IMR-90 (cell line): ENCODE data around the gene PLRG1. TPM values are rescaled to one million over a fixed set of nuclear protein-coding genes. Genes with fewer than 3 reads are reported as not detected.

Experiments used
- ATAC-seq: fragments of 200-7000 bp; cut with Tn5 transposase; 2 replicates; pipeline ENCODE4 v1.9.1; 2020; ENCODE audit warnings: low read depth, mild to moderate bottlenecking, moderate library complexity
- BruUV-seq: library from RNA; stranded (reverse); fragments of 400-500 nt; replicated peaks from 2 replicates; lab custom pipeline; 2021; lab: Mats Ljungman, UMichigan
- CTCF ChIA-PET: fragments of 300-600 bp; formaldehyde crosslinking; extraction: SDS; loops from one replicate; lab custom pipeline; 2021; ENCODE audit warnings: antibody characterized with exemption; lab: Yijun Ruan, JAX
- POLR2A ChIA-PET: fragments of 300-600 bp; sonication (Branson Sonifier 250); formaldehyde crosslinking; loops from one replicate; lab custom pipeline; 2022; ENCODE audit warnings: antibody characterized with exemption; ENCODE audit not compliant: unreplicated experiment; lab: Charles Lee
- DNase-seq: peaks from one replicate; pipeline ENCODE4 v3.0.0; 2013
- H2AFZ ChIP-seq: replicated peaks from 2 replicates; pipeline ENCODE3; 2013; ENCODE audit warnings: low read length, mild to moderate bottlenecking; ENCODE audit not compliant: poor library complexity
- H2AK5ac ChIP-seq: 2 replicates; pipeline ENCODE4 v1.6.1; 2013; ENCODE audit warnings: low read depth, low read length, inconsistent platforms
- H2AK9ac ChIP-seq: replicated peaks from 2 replicates; pipeline ENCODE3; 2013; ENCODE audit warnings: mild to moderate bottlenecking, low read depth, low read length, moderate library complexity; ENCODE audit not compliant: poor library complexity
- H2BK120ac ChIP-seq: 2 replicates; pipeline ENCODE4 v1.6.1; 2013; ENCODE audit warnings: low read depth, low read length, inconsistent platforms
- H2BK15ac ChIP-seq: 3 replicates; pipeline ENCODE4 v1.6.1; 2013; ENCODE audit warnings: low read depth, low read length, inconsistent platforms
- H2BK20ac ChIP-seq: 2 replicates; pipeline ENCODE4 v1.6.1; 2013; ENCODE audit warnings: low read depth, mild to moderate bottlenecking, inconsistent platforms, low read length, moderate library complexity
- H2BK5ac ChIP-seq: 2 replicates; pipeline ENCODE4 v1.6.1; 2013; ENCODE audit warnings: mild to moderate bottlenecking, low read depth, low read length, inconsistent platforms; ENCODE audit not compliant: poor library complexity, severe bottlenecking
- H3K14ac ChIP-seq: replicated peaks from 2 replicates; pipeline ENCODE4 v1.6.1; 2013; ENCODE audit warnings: low read depth, low read length, inconsistent platforms
- H3K18ac ChIP-seq: 2 replicates; pipeline ENCODE4 v1.6.1; 2013; ENCODE audit warnings: low read depth, low read length, control low read depth
- H3K23ac ChIP-seq: 2 replicates; pipeline ENCODE4 v1.6.1; 2013; ENCODE audit warnings: low read depth, low read length, inconsistent platforms
- H3K27ac ChIP-seq: 2 replicates; pipeline ENCODE4 v1.5.1; 2013; ENCODE audit warnings: mild to moderate bottlenecking, control low read depth, low read length; ENCODE audit not compliant: insufficient read depth
- H3K27me3 ChIP-seq: 2 replicates; pipeline ENCODE4 v1.6.1; 2013; ENCODE audit warnings: low read length; ENCODE audit not compliant: control insufficient read depth, insufficient read depth
- H3K36me3 ChIP-seq: 2 replicates; pipeline ENCODE4 v1.6.1; 2013; ENCODE audit warnings: low read length, mixed read lengths; ENCODE audit not compliant: control insufficient read depth, insufficient read depth
- H3K4ac ChIP-seq: 2 replicates; pipeline ENCODE4 v1.6.1; 2013; ENCODE audit warnings: low read depth, low read length, inconsistent platforms
- H3K4me1 ChIP-seq: 2 replicates; pipeline ENCODE4 v1.6.1; 2013; ENCODE audit warnings: low read length, mixed read lengths; ENCODE audit not compliant: control insufficient read depth, insufficient read depth
- H3K4me2 ChIP-seq: 2 replicates; pipeline ENCODE4 v1.6.1; 2013; ENCODE audit warnings: low read depth, mild to moderate bottlenecking, control low read depth, low read length, moderate library complexity
- H3K4me3 ChIP-seq: 2 replicates; pipeline ENCODE4 v1.5.1; 2013; ENCODE audit warnings: low read depth, mild to moderate bottlenecking, control low read depth, low read length, moderate library complexity; ENCODE audit not compliant: insufficient read depth
- H3K56ac ChIP-seq: 2 replicates; pipeline ENCODE4 v1.6.1; 2013; ENCODE audit warnings: low read length, inconsistent platforms; ENCODE audit not compliant: insufficient read depth; ENCODE audit errors: extremely low read depth
- H3K79me1 ChIP-seq, 2 experiments: 2 replicates each; pipeline ENCODE4 v1.6.1; 2013; ENCODE audit warnings: low read length in 2 of 2, inconsistent platforms in 1 of 2, low read depth in 1 of 2
- H3K9ac ChIP-seq: 2 replicates; pipeline ENCODE4 v1.6.1; 2013; ENCODE audit warnings: low read depth, low read length, control low read depth
- H3K9me1 ChIP-seq: 2 replicates; pipeline ENCODE4 v1.6.1; 2013; ENCODE audit warnings: low read length, inconsistent platforms; ENCODE audit not compliant: insufficient read depth
- H3K9me3 ChIP-seq: 2 replicates; pipeline ENCODE4 v1.6.1; 2013; ENCODE audit warnings: low read length; ENCODE audit not compliant: control insufficient read depth, insufficient read depth
- H4K20me1 ChIP-seq: 2 replicates; pipeline ENCODE4 v1.6.1; 2013; ENCODE audit warnings: low read length, inconsistent platforms; ENCODE audit not compliant: insufficient read depth
- H4K5ac ChIP-seq: 2 replicates; pipeline ENCODE4 v1.6.1; 2013; ENCODE audit warnings: mild to moderate bottlenecking, low read depth, low read length, control low read depth
- H4K8ac ChIP-seq, 2 experiments: 2 replicates each; pipeline ENCODE4 v1.6.1; 2013; ENCODE audit warnings: low read depth in 2 of 2, low read length in 2 of 2, control low read depth in 1 of 2, inconsistent platforms in 1 of 2
- H4K91ac ChIP-seq: 2 replicates; pipeline ENCODE4 v1.6.1; 2013; ENCODE audit warnings: low read depth, low read length, inconsistent platforms; ENCODE audit not compliant: insufficient read depth
- BHLHE40 ChIP-seq: fragments of 150-350 bp; IDR thresholded peaks from 2 replicates; pipeline ENCODE4 v1.6.1; 2016; ENCODE audit warnings: mild to moderate bottlenecking, low read depth, low read length
- CEBPB ChIP-seq: IDR thresholded peaks from 2 replicates; pipeline ENCODE4 v1.6.1; 2012; ENCODE audit warnings: low read depth, low read length, improper control_type of control experiment
- CHD1 ChIP-seq: IDR thresholded peaks from 2 replicates; pipeline ENCODE4 v1.6.1; 2012; ENCODE audit warnings: low read depth, low read length, improper control_type of control experiment
- ELK1 ChIP-seq: fragments of 150-350 bp; IDR thresholded peaks from 2 replicates; pipeline ENCODE4 v1.6.1; 2016; ENCODE audit warnings: low read depth, mild to moderate bottlenecking, low read length, moderate library complexity, borderline replicate concordance
- FOS ChIP-seq: fragments of 150-350 bp; IDR thresholded peaks from 2 replicates; pipeline ENCODE4 v1.6.1; 2016; ENCODE audit warnings: low read depth, low read length
- MAFK ChIP-seq: IDR thresholded peaks from 2 replicates; pipeline ENCODE4 v1.6.1; 2012; ENCODE audit warnings: low read depth, low read length, improper control_type of control experiment
- MAZ ChIP-seq: IDR thresholded peaks from 2 replicates; pipeline ENCODE4 v1.6.1; 2012; ENCODE audit warnings: low read depth, mild to moderate bottlenecking, low read length, improper control_type of control experiment, moderate library complexity, borderline replicate concordance
- MXI1 ChIP-seq: IDR thresholded peaks from 2 replicates; pipeline ENCODE4 v1.6.1; 2012; ENCODE audit warnings: low read depth, mild to moderate bottlenecking, low read length, moderate library complexity, borderline replicate concordance
- NFE2L2 ChIP-seq: fragments of 150-350 bp; IDR thresholded peaks from 2 replicates; pipeline ENCODE4 v1.6.1; 2016; ENCODE audit warnings: low read depth, mild to moderate bottlenecking, low read length
- POLR2A ChIP-seq: IDR thresholded peaks from 2 replicates; pipeline ENCODE4 v1.6.1; 2012; ENCODE audit warnings: mild to moderate bottlenecking, low read depth, low read length
- RAD21 ChIP-seq: IDR thresholded peaks from 2 replicates; pipeline ENCODE4 v1.6.1; 2012; ENCODE audit warnings: low read length, improper control_type of control experiment
- RCOR1 ChIP-seq: IDR thresholded peaks from 2 replicates; pipeline ENCODE4 v1.6.1; 2012; ENCODE audit warnings: mild to moderate bottlenecking, low read length, improper control_type of control experiment; ENCODE audit not compliant: insufficient replicate concordance
- RFX5 ChIP-seq: IDR thresholded peaks from 2 replicates; pipeline ENCODE4 v1.8.0; 2012; ENCODE audit warnings: low read depth, mild to moderate bottlenecking, low read length, moderate library complexity
- SMC3 ChIP-seq: fragments of 150-350 bp; IDR thresholded peaks from 2 replicates; pipeline ENCODE4 v1.6.1; 2016; ENCODE audit warnings: low read depth, mild to moderate bottlenecking, antibody characterized with exemption, low read length, moderate library complexity
- USF2 ChIP-seq: fragments of 150-350 bp; IDR thresholded peaks from 2 replicates; pipeline ENCODE4 v1.6.1; 2017; ENCODE audit warnings: mild to moderate bottlenecking, antibody characterized with exemption, low read length, low read depth
- WGBS, 2 experiments: methylation state at CpG; one replicate each; pipeline versions ENCODE4 v1.1.5 to v1.1.7; 2013; ENCODE audit warnings: missing lambda C conversion rate in 2 of 2; ENCODE audit not compliant: insufficient read length in 1 of 2; ENCODE audit errors: extremely low coverage in 2 of 2; 5-methylcytosine and 5-hydroxymethylcytosine counted together
- dilution Hi-C: fragments of 300-500 bp; cut with HindIII; formaldehyde crosslinking; loops from one replicate; pipeline ENCODE4 v1.14.3; 2018; ENCODE audit warnings: low sequenced_read_pairs; ENCODE audit not compliant: unreplicated experiment
- in situ Hi-C: fragments of 300-500 bp; cut with MboI; formaldehyde crosslinking; loops from 3 replicates; pipeline ENCODE4 v1.14.3; 2019; ENCODE audit warnings: low sequenced_read_pairs, inconsistent platforms, mixed read lengths
- intact Hi-C: fragments of 100-400 bp; cut with micrococcal nuclease; formaldehyde crosslinking; loops from 2 replicates; pipeline ENCODE4 v1.10.0; 2022
- polyA plus RNA-seq, 3 experiments: library from polyadenylated mRNA; depleted of rRNA; stranded (reverse); fragments of >200 nt; gene quantifications; 2 replicates each; pipeline ENCODE4 v1.2.3, GENCODE V29; 2012; ENCODE audit warnings: low replicate concordance in 1 of 3
- total RNA-seq: library from RNA; depleted of rRNA; stranded (reverse); fragments of >200 nt; gene quantifications from 2 replicates; pipeline ENCODE4 v1.2.3, GENCODE V29; 2012
- TF ChIP-seq, protein P1 (sequence below): conservative IDR thresholded peaks from 2 replicates; pipeline ENCODE4 v1.5.1; 2012; ENCODE audit warnings: mild to moderate bottlenecking, low read depth, low read length, improper control_type of control experiment

PLRG1 gene
- total and polyA plus RNA-seq, 2 of the 4 experiments (the other 2 are of a cell fraction), result 76.1 to 200 TPM

DNA sequence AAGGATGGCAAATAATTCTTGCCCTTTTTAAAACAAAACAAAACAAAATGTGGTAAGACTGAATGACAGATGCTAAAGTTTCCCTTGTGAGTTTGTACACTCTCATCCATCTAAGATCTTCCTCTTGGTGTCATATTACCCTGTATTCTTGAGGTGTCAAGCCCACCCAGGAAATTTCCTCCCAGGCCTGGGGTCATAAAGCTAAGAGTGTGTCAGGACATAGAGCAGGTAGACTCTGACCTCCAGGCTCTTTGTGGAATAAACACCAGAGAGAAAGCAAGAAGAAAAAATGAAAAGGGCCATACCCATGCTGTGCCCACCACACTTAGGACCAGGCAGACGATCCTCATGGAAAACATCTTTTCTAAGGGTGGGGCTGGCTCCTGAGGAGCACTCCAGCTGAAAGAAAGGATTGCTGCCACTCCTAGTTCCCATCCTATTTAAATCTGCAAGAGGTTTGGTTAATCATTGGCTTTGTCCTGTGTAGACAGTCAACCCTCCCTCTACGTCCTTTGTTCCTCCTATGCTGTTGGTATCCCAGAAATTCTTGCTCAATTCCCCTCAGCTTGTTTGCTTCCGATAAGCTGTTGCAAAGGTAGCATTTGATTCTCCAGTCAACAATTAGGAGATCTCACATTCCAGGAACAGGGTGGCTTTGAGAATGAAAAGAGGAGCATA, 40.3 kb upstream of the PLRG1 start, which contains the start of gene FGA:
Gene FGA (minus strand): TSS at position 414 of the 678 bp plus-strand sequence. CDS start 55 bp downstream, at position 359.
- no TSS peak for BruUV-seq
- CTCF ChIA-PET, result no interaction called here
- no peak within 1 kb of the TSS for H3K4me2 ChIP-seq
- no peak within 1 kb of the TSS for H2BK20ac ChIP-seq
- in situ Hi-C loops (no loop called here), dilution Hi-C loops (no loop called here), intact Hi-C loops (no loop called here)
- no peak within 1 kb of the TSS for H3K9ac ChIP-seq
- no peak within 1 kb of the TSS for H3K4me3 ChIP-seq
- no peak within 1 kb of the TSS for H3K4ac ChIP-seq
- H3K9me1 ChIP-seq, result no peaks in the 10 kb centered on the region
- no peak within 1 kb of the TSS for H4K91ac ChIP-seq
- no peak within 1 kb of the TSS for H3K27ac ChIP-seq
- H2AFZ ChIP-seq, result no peak within 1 kb of the TSS
- no peak within 1 kb of the TSS for H3K23ac ChIP-seq
- H4K8ac ChIP-seq, result no peak within 1 kb of the TSS
- H3K27me3 ChIP-seq, result no peaks in the 10 kb centered on the region
- no peak within 1 kb of the TSS for H3K18ac ChIP-seq
- TF ChIP-seq POLR2A (no peak), ELK1 (no peak), SMC3 (no peak), CEBPB (no peak), MXI1 (no peak), CHD1 (no peak), USF2 (no peak), BHLHE40 (no peak), RCOR1 (no peak), MAZ (no peak), RFX5 (no peak), NFE2L2 (no peak), MAFK (no peak), FOS (no peak), RAD21 (no peak)
- TF ChIP-seq, protein P1, sequence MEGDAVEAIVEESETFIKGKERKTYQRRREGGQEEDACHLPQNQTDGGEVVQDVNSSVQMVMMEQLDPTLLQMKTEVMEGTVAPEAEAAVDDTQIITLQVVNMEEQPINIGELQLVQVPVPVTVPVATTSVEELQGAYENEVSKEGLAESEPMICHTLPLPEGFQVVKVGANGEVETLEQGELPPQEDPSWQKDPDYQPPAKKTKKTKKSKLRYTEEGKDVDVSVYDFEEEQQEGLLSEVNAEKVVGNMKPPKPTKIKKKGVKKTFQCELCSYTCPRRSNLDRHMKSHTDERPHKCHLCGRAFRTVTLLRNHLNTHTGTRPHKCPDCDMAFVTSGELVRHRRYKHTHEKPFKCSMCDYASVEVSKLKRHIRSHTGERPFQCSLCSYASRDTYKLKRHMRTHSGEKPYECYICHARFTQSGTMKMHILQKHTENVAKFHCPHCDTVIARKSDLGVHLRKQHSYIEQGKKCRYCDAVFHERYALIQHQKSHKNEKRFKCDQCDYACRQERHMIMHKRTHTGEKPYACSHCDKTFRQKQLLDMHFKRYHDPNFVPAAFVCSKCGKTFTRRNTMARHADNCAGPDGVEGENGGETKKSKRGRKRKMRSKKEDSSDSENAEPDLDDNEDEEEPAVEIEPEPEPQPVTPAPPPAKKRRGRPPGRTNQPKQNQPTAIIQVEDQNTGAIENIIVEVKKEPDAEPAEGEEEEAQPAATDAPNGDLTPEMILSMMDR, result no peak
- no peak within 1 kb of the TSS for H2BK5ac ChIP-seq
- no peaks in the 10 kb centered on the region for H3K79me1 ChIP-seq
- H2AK9ac ChIP-seq, result no peak within 1 kb of the TSS
- no peak within 1 kb of the TSS for H2BK120ac ChIP-seq
- DNase-seq, result no peak
- no peak within 1 kb of the TSS for H3K56ac ChIP-seq
- no peaks in the 10 kb centered on the region for H3K9me3 ChIP-seq
- no peaks in the 10 kb centered on the region for H4K20me1 ChIP-seq
- no CpG with 5 or more reads among the region's 3 CpGs for WGBS, 2 experiments
- no peak within 1 kb of the TSS for H2BK15ac ChIP-seq
- POLR2A ChIA-PET, result no interaction called here
- no peaks in the 10 kb centered on the region for H3K36me3 ChIP-seq
- H4K5ac ChIP-seq, result no peak within 1 kb of the TSS
- H3K14ac ChIP-seq, result no peak within 1 kb of the TSS
- ATAC-seq, result no peak
- H3K4me1 ChIP-seq, result no peaks in the 10 kb centered on the region
- H2AK5ac ChIP-seq, result no peak within 1 kb of the TSS
